ENCODE measurements around the gene EPOP.
A peak's percentile ranks its signal among the peaks of the same experiment; 100 is the strongest.
"Not testable (repeated sequence)": the region's sequence is repeated elsewhere in the genome, so short reads cannot be mapped to it uniquely, and the experiment has no call there.

Gene EPOP

GRCh38 chr17:38637951-38638350 is 36.8 kb downstream of the EPOP start:
- DNase-seq, result peak in 1 of 2 donors; percentile 43

GRCh38 chr17:38636054-38636453 is 38.7 kb downstream of the EPOP start:
- no peak for DNase-seq

GRCh38 chr17:38632334-38632733 is 42.4 kb downstream of the EPOP start:
- no peak for DNase-seq

GRCh38 chr17:38628441-38628840 is 46.3 kb downstream of the EPOP start:
- peak; percentile 9 to 41 for DNase-seq

- DNase-seq, result no peak
Measured at GRCh38 chr17:38627957-38628356, 46.8 kb downstream of the EPOP start.

- not testable (repeated sequence) for DNase-seq
Measured at GRCh38 chr17:38626606-38627226, 48.0 kb downstream of the EPOP start.

- no peak for DNase-seq
Measured at GRCh38 chr17:38625482-38625881, 49.3 kb downstream of the EPOP start.

GRCh38 chr17:38624782-38625355 is 49.9 kb downstream of the EPOP start:
- peak in 1 of 2 donors; percentile 14 for DNase-seq
